B cell (primary cell): ENCODE results near the gene GOLT1B. TPM values are rescaled to one million over a fixed set of nuclear protein-coding genes. Genes with fewer than 3 reads are reported as not detected.

Experiments
- ATAC-seq: fragments of 200-7000 bp; cut with Tn5 transposase; one replicate; pipeline ENCODE4 v1.10.0; 2021; ENCODE audit warnings: low read depth, mild to moderate bottlenecking, moderate number of reproducible peaks, moderate library complexity
- CTCF ChIA-PET: fragments of 350-600 bp; sonication (Branson Sonifier 250); formaldehyde crosslinking; loops from one replicate; lab custom pipeline; 2021; ENCODE audit warnings: antibody characterized with exemption, inconsistent platforms; lab: Charles Lee
- POLR2A ChIA-PET: fragments of 350-600 bp; sonication (Branson Sonifier 250); formaldehyde crosslinking; loops from one replicate; lab custom pipeline; 2021; ENCODE audit warnings: antibody characterized with exemption; lab: Charles Lee
- DNase-seq: peaks from one replicate; pipeline ENCODE4 v3.0.0; 2013
- H2AFZ ChIP-seq: 2 replicates; pipeline ENCODE4 v1.6.1; 2012; ENCODE audit warnings: mild to moderate bottlenecking, low read depth, low read length; ENCODE audit not compliant: insufficient read depth, poor library complexity, severe bottlenecking
- H3K27ac ChIP-seq, 2 donors: 1 replicate in 1 of 2; 2 replicates in 1 of 2; pipeline ENCODE4 v1.5.1; 2012 to 2013; ENCODE audit warnings: low read length in 2 of 2, mild to moderate bottlenecking in 2 of 2, moderate library complexity in 1 of 2
- H3K27me3 ChIP-seq, 4 experiments: fragments of 200-600 bp in 1 of 4; sonication (generic) in 1 of 4; replicated peaks in 1 of 4; 1 replicate in 2 of 4; 2 replicates in 2 of 4; pipeline versions ENCODE4 v1.6.1 to v1.7.0; 2013 to 2016; ENCODE audit warnings: low read length in 3 of 4, mild to moderate bottlenecking in 2 of 4, mixed read lengths in 1 of 4, moderate library complexity in 1 of 4; ENCODE audit not compliant: insufficient read depth in 4 of 4, control insufficient read depth in 3 of 4; ENCODE audit errors: control extremely low read depth in 1 of 4
- H3K36me3 ChIP-seq, 2 experiments: replicated peaks in 1 of 2; 1 replicate in 1 of 2; 2 replicates in 1 of 2; pipeline versions ENCODE4 v1.6.1 to v1.7.1; 2013; ENCODE audit warnings: low read length in 1 of 2; ENCODE audit not compliant: insufficient read depth in 2 of 2, control insufficient read depth in 1 of 2; ENCODE audit errors: control extremely low read depth in 1 of 2, extremely low read depth in 1 of 2
- H3K4me1 ChIP-seq, 2 donors: fragments of 200-600 bp in 1 of 2; sonication (generic) in 1 of 2; 1 replicate in 1 of 2; 2 replicates in 1 of 2; pipeline versions ENCODE4 v1.5.1 to v1.6.1; 2013 to 2017; ENCODE audit warnings: low read length in 2 of 2; ENCODE audit not compliant: control insufficient read depth in 2 of 2, insufficient read depth in 2 of 2
- H3K4me2 ChIP-seq: replicated peaks from 2 replicates; pipeline ENCODE3; 2012; ENCODE audit warnings: mild to moderate bottlenecking, low read depth, low read length; ENCODE audit not compliant: poor library complexity, severe bottlenecking
- H3K4me3 ChIP-seq, 5 experiments: fragments of 200-600 bp in 1 of 5; sonication (generic) in 1 of 5; 1 replicate in 3 of 5; 2 replicates in 2 of 5; pipeline versions ENCODE4 v1.5.1 to v1.7.0; 2011 to 2016; ENCODE audit warnings: low read length in 4 of 5, mild to moderate bottlenecking in 4 of 5, low read depth in 2 of 5, control low read depth in 1 of 5, moderate library complexity in 1 of 5; ENCODE audit not compliant: insufficient read depth in 1 of 5; ENCODE audit errors: control extremely low read depth in 1 of 5, extremely low read depth in 1 of 5
- H3K79me2 ChIP-seq: fragments of 200-600 bp; sonication (generic); one replicate; pipeline ENCODE4 v1.6.0; 2016; ENCODE audit warnings: low read length; ENCODE audit not compliant: control insufficient read depth, insufficient read depth
- H3K9ac ChIP-seq: fragments of 200-600 bp; sonication (generic); 2 replicates; pipeline ENCODE4 v1.6.1; 2017; ENCODE audit warnings: mild to moderate bottlenecking, low read length, moderate library complexity
- H3K9me3 ChIP-seq, 3 donors: one replicate each; pipeline versions ENCODE4 v1.6.1 to v1.7.1; 2013; ENCODE audit warnings: low read length in 2 of 3; ENCODE audit not compliant: control insufficient read depth in 2 of 3, insufficient read depth in 1 of 3; ENCODE audit errors: control extremely low read depth in 1 of 3
- H4K20me1 ChIP-seq: 2 replicates; pipeline ENCODE4 v1.6.0; 2012; ENCODE audit warnings: mild to moderate bottlenecking, low read length; ENCODE audit not compliant: insufficient read depth, control insufficient read depth, poor library complexity, severe bottlenecking
- H3K27ac Mint-ChIP-seq: one replicate; pipeline ENCODE4 v1.8.0; 2021; ENCODE audit warnings: mixed read lengths
- H3K27me3 Mint-ChIP-seq: one replicate; pipeline ENCODE4 v1.8.0; 2021; ENCODE audit warnings: mixed read lengths
- H3K4me1 Mint-ChIP-seq: one replicate; pipeline ENCODE4 v1.8.0; 2021; ENCODE audit warnings: mixed read lengths
- H3K4me3 Mint-ChIP-seq: one replicate; pipeline ENCODE4 v1.8.0; 2021; ENCODE audit warnings: mixed read lengths
- H3K9me3 Mint-ChIP-seq: one replicate; pipeline ENCODE4 v1.8.0; 2022; ENCODE audit warnings: mixed read lengths; ENCODE audit not compliant: insufficient read depth
- CTCF ChIP-seq: fragments of 200-600 bp; IDR thresholded peaks from one replicate; pipeline ENCODE4 v1.8.0; 2022; ENCODE audit warnings: antibody characterized with exemption, mild to moderate bottlenecking
- EZH2 ChIP-seq: IDR thresholded peaks from 2 replicates; pipeline ENCODE4 v1.6.1; 2012; ENCODE audit warnings: borderline replicate concordance, low read depth, mild to moderate bottlenecking, moderate library complexity, low read length; ENCODE audit not compliant: insufficient read depth, poor library complexity, severe bottlenecking
- WGBS: methylation state at CpG from one replicate; pipeline ENCODE4 v1.1.5; 2013; ENCODE audit warnings: missing lambda C conversion rate; ENCODE audit not compliant: insufficient coverage; 5-methylcytosine and 5-hydroxymethylcytosine counted together
- intact Hi-C: fragments of 100-400 bp; cut with micrococcal nuclease; formaldehyde crosslinking; loops from one replicate; pipeline ENCODE4 v1.10.0; 2022
- polyA plus RNA-seq: library from polyadenylated mRNA; depleted of rRNA; stranded (reverse); fragments of >200 nt; gene quantifications from 2 replicates; pipeline ENCODE4 v1.2.3, GENCODE V29; 2012
- total RNA-seq, 2 donors: library from RNA; stranded (reverse); fragments of 120-200 nt in 1 of 2; gene quantifications; 1 replicate in 1 of 2; 2 replicates in 1 of 2; pipeline versions ENCODE4 v1.2.3 to v1.2.4, GENCODE V29; 2013 to 2022

The GOLT1B gene
- total and polyA plus RNA-seq, 2 donors (not counting 1 experiment from before 2014, with no cell fraction given), result 8.2 to 25.1 TPM

GRCh38 chr12:21552635-21553328, 51.2 kb downstream of the GOLT1B start:
- no peaks in the 10 kb centered on the region for H3K9me3 ChIP-seq
- TF ChIP-seq CTCF, result no peak
- no peak for TF ChIP-seq EZH2
- intact Hi-C loops, result no loop called here
- no peaks in the 10 kb centered on the region for H3K36me3 ChIP-seq
- DNase-seq (no peak), ATAC-seq (no peak)
- no peaks in the 10 kb centered on the region for H3K27me3 Mint-ChIP-seq
- WGBS, result 50% methylated on average over 2 of the region's 6 CpGs
- H3K4me2 ChIP-seq, result no peak overlapping the region
- no peak overlapping the region for H3K4me3 Mint-ChIP-seq
- H3K27me3 ChIP-seq, result no peaks in the 10 kb centered on the region
- no peaks in the 10 kb centered on the region for H3K4me1 Mint-ChIP-seq
- no peak overlapping the region for H3K27ac ChIP-seq
- ChIA-PET CTCF (no interaction called here), POLR2A (no interaction called here)
- H3K27ac Mint-ChIP-seq, result no peak overlapping the region
- no peaks in the 10 kb centered on the region for H3K79me2 ChIP-seq
- no peak overlapping the region for H3K9ac ChIP-seq
- no peaks in the 10 kb centered on the region for H4K20me1 ChIP-seq
- no peak overlapping the region for H3K4me3 ChIP-seq
- H3K4me1 ChIP-seq, result no peaks in the 10 kb centered on the region
- no peaks in the 10 kb centered on the region for H3K9me3 Mint-ChIP-seq
- H2AFZ ChIP-seq, result no peak overlapping the region

GRCh38 chr12:21553329-21553675, 51.7 kb downstream of the GOLT1B start:
- no peaks in the 10 kb centered on the region for H3K79me2 ChIP-seq
- ATAC-seq (no peak), DNase-seq (no peak)
- ChIA-PET CTCF (no interaction called here), POLR2A (no interaction called here)
- H2AFZ ChIP-seq, result no peak overlapping the region
- no peak overlapping the region for H3K9ac ChIP-seq
- intact Hi-C loops, result no loop called here
- H3K4me1 ChIP-seq, result no peaks in the 10 kb centered on the region
- TF ChIP-seq EZH2 (no peak), CTCF (no peak)
- H3K36me3 ChIP-seq, result no peaks in the 10 kb centered on the region
- no peak overlapping the region for H3K4me2 ChIP-seq
- H3K4me3 Mint-ChIP-seq, result no peak overlapping the region
- no peaks in the 10 kb centered on the region for H3K27me3 Mint-ChIP-seq
- no peak overlapping the region for H3K4me3 ChIP-seq
- H3K27me3 ChIP-seq, result no peaks in the 10 kb centered on the region
- no peaks in the 10 kb centered on the region for H3K9me3 Mint-ChIP-seq
- H3K27ac ChIP-seq, result no peak overlapping the region
- no peaks in the 10 kb centered on the region for H3K4me1 Mint-ChIP-seq
- H3K27ac Mint-ChIP-seq, result no peak overlapping the region
- no peaks in the 10 kb centered on the region for H4K20me1 ChIP-seq
- no peaks in the 10 kb centered on the region for H3K9me3 ChIP-seq
